ENCODE measurements around the gene TRAPPC2L. TPM values are rescaled to one million over a fixed set of nuclear protein-coding genes. Genes with fewer than 3 reads are reported as not detected.

Gene TRAPPC2L
- total RNA-seq (2022; extraction: Qiagen RNA extraction): 99.3 to 128 TPM (median 107 TPM) in 5 replicates

GRCh38 chr16:88856828-88857727, at the start of gene TRAPPC2L, which contains the start of gene GALNS:
Gene TRAPPC2L, plus strand, starts transcription at chr16:88857127. Its CDS starts 24 bp downstream, at chr16:88857151.
Gene GALNS, minus strand, starts transcription at chr16:88856947. Its CDS starts 70 bp downstream, at chr16:88856877.

GRCh38 chr16:88811769-88812512, 45.0 kb upstream of the TRAPPC2L start, which contains the start of gene APRT:
Gene APRT, minus strand, starts transcription at chr16:88811928. Its CDS starts 29 bp downstream, at chr16:88811899.

GRCh38 chr16:88866151-88866920, 9.4 kb downstream of the TRAPPC2L start, which contains the start of gene PABPN1L:
Gene PABPN1L, minus strand, starts transcription at chr16:88866660. Its CDS starts 54 bp downstream, at chr16:88866606.

Other genes with a start within 250 kb of the TRAPPC2L start
- not detected in 5 replicates for gene IL17C, start 218.6 kb upstream of the TRAPPC2L start, total RNA-seq (2022; extraction: Qiagen RNA extraction)
- 230 to 330 TPM (median 300 TPM) in 5 replicates for gene CYBA, start 206.1 kb upstream of the TRAPPC2L start, total RNA-seq (2022; extraction: Qiagen RNA extraction)
- 20.3 to 24.6 TPM (median 23.8 TPM) in 5 replicates for gene MVD, start 194.0 kb upstream of the TRAPPC2L start, total RNA-seq (2022; extraction: Qiagen RNA extraction)
- gene SNAI3, start 170.6 kb upstream of the TRAPPC2L start, total RNA-seq (2022; extraction: Qiagen RNA extraction): 0.14 to 0.28 TPM (median 0.16 TPM) in 5 replicates
- 11.7 to 18.3 TPM (median 17.1 TPM) in 5 replicates for gene RNF166, start 150.7 kb upstream of the TRAPPC2L start, total RNA-seq (2022; extraction: Qiagen RNA extraction)
- gene CTU2, start 150.6 kb upstream of the TRAPPC2L start, total RNA-seq (2022; extraction: Qiagen RNA extraction): 24.3 to 36.6 TPM (median 33.9 TPM) in 5 replicates
- 100 to 156 TPM (median 149 TPM) in 5 replicates for gene PIEZO1, start 71.9 kb upstream of the TRAPPC2L start, total RNA-seq (2022; extraction: Qiagen RNA extraction)
- 28.0 to 36.0 TPM (median 34.9 TPM) in 5 replicates for gene CDT1, start 53.3 kb upstream of the TRAPPC2L start, total RNA-seq (2022; extraction: Qiagen RNA extraction)
- gene APRT, start 45.2 kb upstream of the TRAPPC2L start, total RNA-seq (2022; extraction: Qiagen RNA extraction): 277 to 450 TPM (median 414 TPM) in 5 replicates
- 34.6 to 49.5 TPM (median 48.9 TPM) in 5 replicates for gene GALNS, start 180 bp upstream of the TRAPPC2L start, total RNA-seq (2022; extraction: Qiagen RNA extraction)
- not detected in 5 replicates for gene PABPN1L, start 9.5 kb downstream of the TRAPPC2L start, total RNA-seq (2022; extraction: Qiagen RNA extraction)
- 0.22 to 0.56 TPM (median 0.31 TPM) in 5 replicates for gene CBFA2T3, start 120.1 kb downstream of the TRAPPC2L start, total RNA-seq (2022; extraction: Qiagen RNA extraction)
- 17.9 to 21.1 TPM (median 20.3 TPM) in 5 replicates for gene ACSF3, start 236.7 kb downstream of the TRAPPC2L start, total RNA-seq (2022; extraction: Qiagen RNA extraction)

Measured in A549 treated with CORT108297 at 1 μM for 4 hours (cell line).